OCI-LY7 (cell line): ENCODE measurements around the gene ACE. TPM values are rescaled to one million over a fixed set of nuclear protein-coding genes. Genes with fewer than 3 reads are reported as not detected.

Experiments used
- BruUV-seq: library from RNA; stranded (reverse); fragments of 400-500 nt; replicated peaks from 2 replicates; lab custom pipeline; 2021; lab: Mats Ljungman, UMichigan
- CTCF ChIA-PET: fragments of 300-600 bp; sonication (Branson Sonifier 250); formaldehyde crosslinking; loops from one replicate; lab custom pipeline; 2022; ENCODE audit warnings: antibody characterized with exemption; ENCODE audit not compliant: unreplicated experiment; lab: Charles Lee
- POLR2A ChIA-PET: fragments of 300-600 bp; sonication (Branson Sonifier 250); formaldehyde crosslinking; loops from one replicate; lab custom pipeline; 2022; ENCODE audit warnings: antibody characterized with exemption; lab: Charles Lee
- DNase-seq: peaks from one replicate; pipeline ENCODE4 v3.0.0-alpha.2; 2015; ENCODE audit warnings: low spot score
- H2AFZ ChIP-seq: fragments of 200-600 bp; sonication (generic), shearing (Covaris generic); 2 replicates; pipeline ENCODE4 v1.6.1; 2014; ENCODE audit warnings: mild to moderate bottlenecking, antibody characterized with exemption, low read length, moderate library complexity
- H3K27ac ChIP-seq: fragments of 200-600 bp; sonication (generic); 2 replicates; pipeline ENCODE4 v1.5.1; 2014; ENCODE audit warnings: mixed run types, low read depth, mild to moderate bottlenecking, moderate library complexity, low read length, inconsistent platforms; ENCODE audit not compliant: poor library complexity, severe bottlenecking
- H3K36me3 ChIP-seq: fragments of 200-600 bp; sonication (generic); 2 replicates; pipeline ENCODE4 v1.6.1; 2014; ENCODE audit warnings: mild to moderate bottlenecking, antibody characterized with exemption, low read length, moderate library complexity, mixed read lengths; ENCODE audit not compliant: insufficient read depth
- H3K4me1 ChIP-seq: fragments of 200-600 bp; sonication (generic); 2 replicates; pipeline ENCODE4 v1.5.1; 2014; ENCODE audit warnings: mild to moderate bottlenecking, low read length; ENCODE audit not compliant: insufficient read depth, poor library complexity, severe bottlenecking
- H3K4me2 ChIP-seq: fragments of 200-600 bp; sonication (generic); 2 replicates; pipeline ENCODE4 v1.6.1; 2014; ENCODE audit warnings: mild to moderate bottlenecking, low read length
- H3K4me3 ChIP-seq: fragments of 200-600 bp; sonication (generic); 2 replicates; pipeline ENCODE4 v1.5.1; 2014; ENCODE audit warnings: mild to moderate bottlenecking, low read depth, low read length; ENCODE audit not compliant: poor library complexity, severe bottlenecking
- H3K79me2 ChIP-seq: fragments of 200-600 bp; sonication (generic); 2 replicates; pipeline ENCODE4 v1.6.1; 2016; ENCODE audit warnings: low read depth, mild to moderate bottlenecking, low read length, moderate library complexity, mixed read lengths; ENCODE audit not compliant: insufficient read depth
- H3K9me2 ChIP-seq: fragments of 200-600 bp; sonication (generic); 2 replicates; pipeline ENCODE4 v1.6.1; 2016; ENCODE audit warnings: mild to moderate bottlenecking, low read length, mixed read lengths; ENCODE audit not compliant: insufficient read depth
- H3K9me3 ChIP-seq: fragments of 200-600 bp; sonication (generic); 2 replicates; pipeline ENCODE4 v1.6.1; 2014; ENCODE audit warnings: mild to moderate bottlenecking, mixed run types, low read length, mixed read lengths
- H4K20me1 ChIP-seq: fragments of 200-600 bp; sonication (generic); 2 replicates; pipeline ENCODE4 v1.6.1; 2014; ENCODE audit warnings: mild to moderate bottlenecking, antibody characterized with exemption, low read length, moderate library complexity, mixed read lengths; ENCODE audit not compliant: insufficient read depth
- CTCF ChIP-seq: fragments of 200-600 bp; sonication (generic); conservative IDR thresholded peaks from 2 replicates; pipeline ENCODE4 v1.5.1; 2014; ENCODE audit warnings: mild to moderate bottlenecking, antibody characterized with exemption, low read length, moderate library complexity, mixed read lengths
- EZH2phosphoT487 ChIP-seq: fragments of 200-600 bp; sonication (generic); IDR thresholded peaks from 2 replicates; pipeline ENCODE4 v1.6.1; 2018; ENCODE audit warnings: low read depth, borderline replicate concordance, mild to moderate bottlenecking, mixed run types, antibody characterized with exemption, low read length, moderate library complexity, mixed read lengths
- intact Hi-C: fragments of 100-400 bp; cut with micrococcal nuclease; formaldehyde crosslinking; loops from one replicate; pipeline ENCODE4 v1.10.0; 2022; ENCODE audit not compliant: unreplicated experiment
- total RNA-seq, 2 experiments: library from RNA; depleted of rRNA in 1 of 2; stranded (reverse); fragments of >200 nt in 1 of 2; shearing (Covaris generic) in 1 of 2; gene quantifications; 2 replicates each; pipeline ENCODE4 v1.2.3, GENCODE V29; 2014 to 2022

ACE gene
- total RNA-seq, 2 experiments from 2014 or later = 2.3 to 5.1 TPM

DNA sequence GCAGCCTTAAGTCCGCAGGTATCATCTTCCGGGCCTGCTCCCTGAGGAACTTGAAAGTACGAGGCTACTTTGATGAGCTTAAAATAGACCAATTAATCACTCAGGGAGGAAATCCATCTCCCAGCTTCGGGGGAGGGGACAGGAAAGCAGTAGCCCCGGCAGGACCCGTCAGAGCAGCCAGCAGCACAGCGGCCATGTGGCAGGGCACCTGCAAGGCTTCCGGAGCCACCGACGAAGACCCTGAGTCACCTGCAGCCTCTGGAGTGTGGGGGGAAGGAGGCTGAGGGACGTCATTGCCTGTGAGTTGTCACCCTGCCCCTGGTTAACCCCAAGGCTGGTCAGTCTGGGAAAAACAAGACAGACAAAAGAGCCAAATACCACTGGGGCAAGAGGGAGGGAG lies 26.3 kb upstream of the ACE start:
- ChIA-PET CTCF (no interaction called here), POLR2A (interaction anchor here (0.6 to 0.7 kb wide), 2 partner anchors 15 to 244 kb away, joined by 3 to 5 read pairs; no protein-coding TSS in a partner anchor)
- H3K4me3 ChIP-seq = no peak overlapping the region
- intact Hi-C loops = no loop called here
- no peaks in the 10 kb centered on the region for H3K9me2 ChIP-seq
- H3K36me3 ChIP-seq = no peaks in the 10 kb centered on the region
- TF ChIP-seq EZH2phosphoT487 (no peak), CTCF (no peak)
- H2AFZ ChIP-seq = no peak overlapping the region
- no peak overlapping the region for H3K27ac ChIP-seq
- no peaks in the 10 kb centered on the region for H3K9me3 ChIP-seq
- no TSS peak for BruUV-seq
- H4K20me1 ChIP-seq = no peaks in the 10 kb centered on the region
- no peak for DNase-seq
- no peaks in the 10 kb centered on the region for H3K4me1 ChIP-seq
- no peak overlapping the region for H3K4me2 ChIP-seq
- H3K79me2 ChIP-seq = no peaks in the 10 kb centered on the region

DNA sequence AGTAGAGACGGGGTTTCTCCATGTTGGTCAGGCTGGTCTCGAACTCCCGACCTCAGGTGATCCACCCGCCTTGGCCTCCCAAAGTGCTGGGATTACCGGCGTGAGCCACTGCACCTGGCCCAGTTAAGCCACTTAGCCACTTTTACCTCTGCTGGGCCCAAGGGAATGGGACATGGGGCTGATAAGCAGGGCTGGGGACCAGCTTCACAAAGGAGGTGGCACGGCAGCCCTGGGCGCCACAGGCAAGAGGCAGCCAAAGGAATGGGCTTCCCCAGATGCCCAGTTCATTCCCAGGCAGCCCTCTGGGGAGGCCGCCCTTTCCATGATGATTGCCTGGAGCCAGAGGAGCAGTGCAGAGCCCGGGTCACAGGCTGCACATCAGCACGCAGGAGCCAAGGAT lies 25.7 kb upstream of the ACE start:
- no peaks in the 10 kb centered on the region for H3K36me3 ChIP-seq
- no TSS peak for BruUV-seq
- H3K4me1 ChIP-seq = no peaks in the 10 kb centered on the region
- H3K4me3 ChIP-seq = no peak overlapping the region
- no peaks in the 10 kb centered on the region for H4K20me1 ChIP-seq
- no peak overlapping the region for H2AFZ ChIP-seq
- no peak overlapping the region for H3K4me2 ChIP-seq
- intact Hi-C loops = no loop called here
- H3K27ac ChIP-seq = no peak overlapping the region
- H3K9me2 ChIP-seq = no peaks in the 10 kb centered on the region
- H3K9me3 ChIP-seq = no peaks in the 10 kb centered on the region
- TF ChIP-seq EZH2phosphoT487 (no peak), CTCF (no peak)
- POLR2A ChIA-PET = no interaction called here
- no peak for DNase-seq
- no peaks in the 10 kb centered on the region for H3K79me2 ChIP-seq
- CTCF ChIA-PET = no interaction called here

DNA sequence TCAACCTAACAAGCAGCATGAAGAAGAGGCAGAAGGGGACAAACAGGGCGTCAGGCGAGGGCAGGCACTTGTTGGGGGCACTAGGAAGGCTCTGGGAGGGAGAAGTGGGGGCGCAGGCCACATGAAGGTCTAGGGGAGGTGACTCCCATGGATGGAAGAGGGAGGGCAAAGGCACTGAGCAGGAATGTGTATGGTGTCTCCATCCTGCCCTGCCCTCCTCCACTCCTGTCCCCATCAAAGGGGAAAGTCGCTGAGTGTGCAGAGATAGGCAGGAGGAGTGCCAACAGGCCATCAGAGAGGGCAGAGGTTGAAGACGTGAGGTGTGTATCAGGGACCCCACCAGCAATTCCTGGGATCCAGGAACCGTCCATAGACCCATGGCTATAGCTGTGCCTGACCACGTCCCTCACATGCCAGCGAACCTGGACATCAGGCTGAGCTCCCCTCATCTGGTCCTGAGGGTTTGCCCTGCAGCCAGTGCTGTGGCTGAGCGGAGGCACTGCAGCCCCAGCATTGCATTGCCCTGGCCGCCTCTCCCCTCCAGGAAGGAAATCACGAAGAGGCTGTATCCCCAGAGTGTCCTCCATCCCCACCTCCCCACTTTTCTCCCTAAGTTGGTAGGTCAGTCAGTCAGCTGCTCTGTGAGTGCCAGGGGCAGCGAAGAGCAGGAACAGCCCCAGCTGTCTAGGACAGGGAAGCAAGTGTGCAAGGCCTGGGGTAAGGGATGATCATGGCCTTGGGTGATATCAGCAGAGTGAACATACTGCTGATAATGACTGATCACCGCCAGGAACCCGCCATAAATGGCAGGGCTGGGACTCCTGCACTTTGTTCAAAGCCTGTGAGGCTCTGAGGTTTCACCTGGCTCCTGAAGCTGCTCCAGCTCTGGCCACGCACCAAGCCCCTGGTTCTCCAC lies 24.6 kb upstream of the ACE start:
- TF ChIP-seq EZH2phosphoT487 (no peak), CTCF (no peak)

More for the DNA sequence above, 24.6 kb upstream of the ACE start:
- H3K4me2 ChIP-seq = no peak overlapping the region
- no peaks in the 10 kb centered on the region for H3K36me3 ChIP-seq
- no peak overlapping the region for H3K27ac ChIP-seq
- BruUV-seq = no TSS peak
- no peaks in the 10 kb centered on the region for H3K9me2 ChIP-seq
- DNase-seq = no peak
- intact Hi-C loops = no loop called here
- H3K9me3 ChIP-seq = no peaks in the 10 kb centered on the region
- POLR2A ChIA-PET = no interaction called here
- no peaks in the 10 kb centered on the region for H3K4me1 ChIP-seq
- H2AFZ ChIP-seq = no peak overlapping the region
- no peaks in the 10 kb centered on the region for H3K79me2 ChIP-seq
- CTCF ChIA-PET = no interaction called here
- H3K4me3 ChIP-seq = no peak overlapping the region
- H4K20me1 ChIP-seq = no peaks in the 10 kb centered on the region
